Measurements from ENCODE around the gene AQP6.

Gene AQP6

GRCh38 chr12:50022903-50023302 is 50.2 kb downstream of the AQP6 start:
- peak overlapping the region; percentile 67 for H3K4me2 ChIP-seq (ENCODE audit: low read length)
- H3K4me3 ChIP-seq (ENCODE audit: low read depth, low read length, poor library complexity, severe bottlenecking) = peak overlapping the region; percentile 74

DNA sequence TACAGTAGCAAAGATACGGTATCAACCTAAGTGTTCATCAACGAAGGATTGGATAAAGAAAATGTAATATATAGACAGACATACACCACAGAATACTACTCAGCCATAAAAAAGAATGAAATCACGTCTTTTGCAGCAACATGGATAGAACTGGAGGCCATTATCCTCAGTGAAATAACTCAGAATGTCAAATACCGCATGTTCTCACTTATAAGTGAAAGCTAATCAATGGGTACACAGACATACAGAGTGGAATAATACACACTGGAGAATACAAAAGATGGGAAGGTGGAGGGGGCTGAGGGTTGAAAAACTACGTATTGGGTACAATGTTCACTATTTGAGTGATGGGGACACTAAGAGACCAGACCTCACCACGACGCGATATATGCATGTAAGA is 51.5 kb downstream of the AQP6 start:
- H2AFZ ChIP-seq (ENCODE audit: low read length) = no peak overlapping the region
- peak overlapping the region; percentile 80 for H3K9ac ChIP-seq (ENCODE audit: low read length)
- peak overlapping the region; percentile 74 for H3K4me3 ChIP-seq (ENCODE audit: low read depth, low read length, poor library complexity, severe bottlenecking)
- no peaks in the 10 kb centered on the region for H3F3A ChIP-seq (ENCODE audit: insufficient read depth, low read length)
- no peaks in the 10 kb centered on the region for H3K9me2 ChIP-seq (ENCODE audit: low read depth, low read length)
- no peaks in the 10 kb centered on the region for H3K9me3 ChIP-seq (ENCODE audit: low read length)
- peaks cover 49% of the 10 kb centered on the region for H3K4me1 ChIP-seq (ENCODE audit: insufficient read depth, low read length, severe bottlenecking)
- H3K4me2 ChIP-seq (ENCODE audit: low read length) = peak overlapping the region; percentile 67
- H3K36me3 ChIP-seq (ENCODE audit: insufficient read depth, low read length) = peaks cover 26% of the 10 kb centered on the region; the same call in 1 of the 2 replicates
- peak overlapping the region; percentile 66 for H3K27ac ChIP-seq (ENCODE audit: low read depth, low read length, poor library complexity, severe bottlenecking)
- TF ChIP-seq CTCF (IDR thresholded peaks at IDR 0.05; ENCODE audit: low read length) = no peak
- no peak for TF ChIP-seq EZH2 (IDR thresholded peaks at IDR 0.05; ENCODE audit: borderline replicate concordance, low read length)
- no peaks in the 10 kb centered on the region for H3K27me3 ChIP-seq (ENCODE audit: insufficient read depth, low read length)
- peaks cover 58% of the 10 kb centered on the region for H3K79me2 ChIP-seq (ENCODE audit: insufficient read depth, low read length)
- no peaks in the 10 kb centered on the region for H4K20me1 ChIP-seq (ENCODE audit: insufficient read depth, low read length)

More at GRCh38 chr12:50022903-50023302, 50.2 kb downstream of the AQP6 start:
- H3K27ac ChIP-seq (ENCODE audit: low read depth, low read length, poor library complexity, severe bottlenecking) = no peak overlapping the region
- TF ChIP-seq EZH2 (IDR thresholded peaks at IDR 0.05; ENCODE audit: borderline replicate concordance, low read length) = no peak
- TF ChIP-seq CTCF (IDR thresholded peaks at IDR 0.05; ENCODE audit: low read length) = no peak
- H3K4me1 ChIP-seq (ENCODE audit: insufficient read depth, low read length, severe bottlenecking) = peaks cover 49% of the 10 kb centered on the region
- peak overlapping the region; percentile 11; the same call in 1 of the 2 replicates for H3K9ac ChIP-seq (ENCODE audit: low read length)
- H3K9me3 ChIP-seq (ENCODE audit: low read length) = no peaks in the 10 kb centered on the region
- no peaks in the 10 kb centered on the region for H4K20me1 ChIP-seq (ENCODE audit: insufficient read depth, low read length)
- H3K27me3 ChIP-seq (ENCODE audit: insufficient read depth, low read length) = no peaks in the 10 kb centered on the region
- H2AFZ ChIP-seq (ENCODE audit: low read length) = no peak overlapping the region
- H3K9me2 ChIP-seq (ENCODE audit: low read depth, low read length) = no peaks in the 10 kb centered on the region
- H3K79me2 ChIP-seq (ENCODE audit: insufficient read depth, low read length) = peaks cover 71% of the 10 kb centered on the region
- no peaks in the 10 kb centered on the region for H3F3A ChIP-seq (ENCODE audit: insufficient read depth, low read length)
- H3K36me3 ChIP-seq (ENCODE audit: insufficient read depth, low read length) = peaks cover 31% of the 10 kb centered on the region; the same call in 1 of the 2 replicates

DNA sequence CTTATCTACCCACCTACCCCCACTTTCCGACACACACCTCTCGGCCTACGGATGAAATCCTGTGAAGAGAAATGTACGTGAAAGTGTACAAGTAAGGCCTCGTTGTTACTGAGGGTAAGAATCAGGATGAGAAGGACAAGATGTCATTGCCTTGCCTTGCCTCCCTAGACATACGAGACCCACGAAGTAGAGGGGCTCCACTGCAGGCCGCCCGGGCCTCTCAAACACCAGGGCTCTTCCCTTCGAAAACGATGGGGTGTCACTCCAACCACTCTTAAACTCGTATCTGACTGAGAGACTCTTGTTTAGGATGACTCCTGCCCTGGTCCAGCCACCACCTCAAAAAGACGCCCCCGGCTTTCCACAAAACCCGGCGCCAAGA is 52.0 kb downstream of the AQP6 start:
- Histone ChIP-seq H3K36me3 (ENCODE audit: insufficient read depth, low read length) (peaks cover 26% of the 10 kb centered on the region; the same call in 1 of the 2 replicates), H3F3A (ENCODE audit: insufficient read depth, low read length) (no peaks in the 10 kb centered on the region), H2AFZ (ENCODE audit: low read length) (no peak overlapping the region), H3K4me3 (ENCODE audit: low read depth, low read length, poor library complexity, severe bottlenecking) (peak overlapping the region; percentile 74), H3K9me3 (ENCODE audit: low read length) (no peaks in the 10 kb centered on the region), H3K4me2 (ENCODE audit: low read length) (peak overlapping the region; percentile 67), H3K27me3 (ENCODE audit: insufficient read depth, low read length) (no peaks in the 10 kb centered on the region), H3K9me2 (ENCODE audit: low read depth, low read length) (no peaks in the 10 kb centered on the region), H3K9ac (ENCODE audit: low read length) (peak overlapping the region; percentile 80), H3K79me2 (ENCODE audit: insufficient read depth, low read length) (peaks cover 52% of the 10 kb centered on the region), H3K4me1 (ENCODE audit: insufficient read depth, low read length, severe bottlenecking) (peaks cover 49% of the 10 kb centered on the region), H4K20me1 (ENCODE audit: insufficient read depth, low read length) (no peaks in the 10 kb centered on the region), H3K27ac (ENCODE audit: low read depth, low read length, poor library complexity, severe bottlenecking) (peak overlapping the region; percentile 66)
- TF ChIP-seq CTCF (IDR thresholded peaks at IDR 0.05; ENCODE audit: low read length) (no peak), EZH2 (IDR thresholded peaks at IDR 0.05; ENCODE audit: borderline replicate concordance, low read length) (no peak)

Data from OCI-LY1 (cell line).